Fibroblast of lung (primary cell): ENCODE results near the gene DCP1A. TPM values are rescaled to one million over a fixed set of nuclear protein-coding genes. Genes with fewer than 3 reads are reported as not detected.
A peak's percentile ranks its signal among the peaks of the same experiment; 100 is the strongest.
"Not testable (repeated sequence)": the region's sequence is repeated elsewhere in the genome, so short reads cannot be mapped to it uniquely, and the experiment has no call there.

ENCODE experiments used
- DNase-seq, 2 donors: peaks; one replicate each; pipeline versions ENCODE4 v3.0.0 to v3.0.0-alpha.2; 2010; ENCODE audit warnings: low read depth in 2 of 2
- H2AFZ ChIP-seq: 2 replicates; pipeline ENCODE4 v1.5.1; 2012; ENCODE audit warnings: low read length, control low read depth, inconsistent platforms
- H3K27ac ChIP-seq: 2 replicates; pipeline ENCODE4 v1.5.1; 2011; ENCODE audit warnings: low read length, control low read depth; ENCODE audit not compliant: insufficient read depth
- H3K27me3 ChIP-seq: 2 replicates; pipeline ENCODE4 v1.5.1; 2011; ENCODE audit warnings: mild to moderate bottlenecking, low read length; ENCODE audit not compliant: control insufficient read depth, insufficient read depth
- H3K36me3 ChIP-seq: 2 replicates; pipeline ENCODE4 v1.5.1; 2011; ENCODE audit warnings: low read length; ENCODE audit not compliant: control insufficient read depth, insufficient read depth
- H3K4me1 ChIP-seq: 2 replicates; pipeline ENCODE4 v1.5.1; 2011; ENCODE audit warnings: low read length; ENCODE audit not compliant: control insufficient read depth, insufficient read depth; ENCODE audit errors: extremely low read depth
- H3K4me2 ChIP-seq: 2 replicates; pipeline ENCODE4 v1.5.1; 2011; ENCODE audit warnings: low read length, control low read depth; ENCODE audit not compliant: insufficient read depth; ENCODE audit errors: extremely low read depth
- H3K4me3 ChIP-seq, 4 experiments: fragments of 200-600 bp in 1 of 4; sonication (generic) in 1 of 4; replicated peaks in 1 of 4; 2 replicates each; pipeline ENCODE4 v1.5.1; 2011 to 2016; ENCODE audit warnings: low read length in 4 of 4, low read depth in 3 of 4, mild to moderate bottlenecking in 3 of 4, control low read depth in 2 of 4, inconsistent platforms in 1 of 4, mixed read lengths in 1 of 4; ENCODE audit not compliant: insufficient read depth in 1 of 4; ENCODE audit errors: control extremely low read depth in 1 of 4
- H3K79me2 ChIP-seq: 2 replicates; pipeline ENCODE4 v1.5.1; 2012; ENCODE audit warnings: mild to moderate bottlenecking, low read length, inconsistent platforms; ENCODE audit not compliant: control insufficient read depth, insufficient read depth
- H3K9ac ChIP-seq: 2 replicates; pipeline ENCODE4 v1.5.1; 2011; ENCODE audit warnings: mild to moderate bottlenecking, low read length, control low read depth; ENCODE audit not compliant: insufficient read depth
- H3K9me3 ChIP-seq: 2 replicates; pipeline ENCODE4 v1.5.1; 2012; ENCODE audit warnings: low read depth, low read length; ENCODE audit not compliant: control insufficient read depth, insufficient read depth
- H4K20me1 ChIP-seq: 2 replicates; pipeline ENCODE4 v1.5.1; 2011; ENCODE audit warnings: low read length; ENCODE audit not compliant: control insufficient read depth, insufficient read depth; ENCODE audit errors: extremely low read depth
- EZH2 ChIP-seq: IDR thresholded peaks from 2 replicates; pipeline ENCODE4 v1.5.1; 2012; ENCODE audit warnings: low read length, control low read depth, mild to moderate bottlenecking; ENCODE audit errors: missing control alignments
- polyA plus RNA-seq, 2 donors: library from polyadenylated mRNA; depleted of rRNA in 1 of 2; stranded (reverse) in 1 of 2; unstranded in 1 of 2; fragments of >200 nt; gene quantifications; 2 replicates each; pipeline ENCODE4 v1.2.1, GENCODE V29; 2011 to 2012; ENCODE audit warnings: missing spikeins in 1 of 2
- total RNA-seq: library from RNA; depleted of rRNA; stranded (reverse); fragments of >200 nt; gene quantifications from 2 replicates; pipeline ENCODE4 v1.2.1, GENCODE V29; 2014
- TF ChIP-seq, protein P1 (sequence below), 2 donors: IDR thresholded peaks in 1 of 2; conservative IDR thresholded peaks in 1 of 2; 1 replicate in 1 of 2; 2 replicates in 1 of 2; pipeline ENCODE4 v1.5.1; 2011 to 2012; ENCODE audit warnings: low read length in 2 of 2, control low read depth in 1 of 2, inconsistent platforms in 1 of 2, low read depth in 1 of 2, mild to moderate bottlenecking in 1 of 2

The DCP1A gene
- total and polyA plus RNA-seq, 2 donors (not counting 1 experiment from before 2014, with no cell fraction given), result 17.2 to 24.2 TPM

DNA sequence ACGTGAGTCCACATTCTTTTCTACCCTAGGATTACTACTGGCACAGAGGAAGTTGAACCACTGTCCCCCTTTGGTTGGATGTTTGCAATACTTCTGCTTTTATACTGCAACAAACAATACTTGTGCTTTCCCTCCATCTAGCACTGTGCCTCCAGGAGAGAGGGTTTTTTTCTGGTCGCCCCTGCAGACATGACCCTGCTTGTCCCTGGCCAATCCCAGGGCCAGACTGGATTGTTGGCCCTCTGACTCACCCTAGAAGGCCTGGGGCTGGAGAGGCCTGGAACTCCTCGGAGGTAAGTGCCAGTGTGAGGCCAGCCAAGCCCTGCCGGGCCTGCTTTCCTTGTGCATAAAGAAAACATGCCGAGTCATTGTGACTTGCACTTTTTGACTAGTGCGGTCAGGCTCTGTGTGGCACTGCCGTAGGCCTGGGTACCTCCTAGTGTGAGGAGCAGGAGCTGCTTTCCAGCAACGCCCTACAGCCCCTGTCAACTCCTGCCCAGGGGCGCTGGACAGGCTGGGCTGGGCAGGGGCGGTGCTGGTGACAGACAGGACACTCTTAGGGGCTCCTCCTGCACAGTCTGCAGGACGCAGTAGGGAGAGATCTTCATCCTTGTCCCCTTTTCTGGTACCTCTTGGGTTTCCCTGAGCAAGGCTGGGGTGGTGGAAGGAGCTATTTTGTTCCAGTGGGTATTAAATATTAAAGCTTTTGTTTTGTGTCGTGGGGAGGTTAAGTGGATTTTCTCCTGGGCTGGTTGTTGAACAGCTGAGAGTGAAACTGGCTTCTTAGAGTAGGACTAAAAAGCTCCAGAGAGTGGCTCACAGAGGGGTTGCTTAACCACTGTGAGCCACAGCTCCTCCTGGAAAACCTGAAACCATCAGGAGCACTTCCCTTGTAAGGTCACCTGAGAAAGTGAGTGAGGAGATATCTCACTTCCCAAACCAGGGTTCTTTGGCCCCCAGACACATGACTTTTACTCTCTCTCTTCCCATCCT is 77.2 kb downstream of the DCP1A start:
- H3K4me1 ChIP-seq, result peaks cover 6% of the 10 kb centered on the region
- no peaks in the 10 kb centered on the region for H3K27me3 ChIP-seq
- H3K9me3 ChIP-seq, result no peaks in the 10 kb centered on the region
- H2AFZ ChIP-seq, result peak overlapping the region; percentile 25
- no peak overlapping the region for H3K9ac ChIP-seq
- no peak overlapping the region for H3K4me3 ChIP-seq
- H4K20me1 ChIP-seq, result no peaks in the 10 kb centered on the region
- H3K79me2 ChIP-seq, result no peaks in the 10 kb centered on the region
- H3K36me3 ChIP-seq, result no peaks in the 10 kb centered on the region
- no peak for TF ChIP-seq EZH2
- TF ChIP-seq, protein P1, sequence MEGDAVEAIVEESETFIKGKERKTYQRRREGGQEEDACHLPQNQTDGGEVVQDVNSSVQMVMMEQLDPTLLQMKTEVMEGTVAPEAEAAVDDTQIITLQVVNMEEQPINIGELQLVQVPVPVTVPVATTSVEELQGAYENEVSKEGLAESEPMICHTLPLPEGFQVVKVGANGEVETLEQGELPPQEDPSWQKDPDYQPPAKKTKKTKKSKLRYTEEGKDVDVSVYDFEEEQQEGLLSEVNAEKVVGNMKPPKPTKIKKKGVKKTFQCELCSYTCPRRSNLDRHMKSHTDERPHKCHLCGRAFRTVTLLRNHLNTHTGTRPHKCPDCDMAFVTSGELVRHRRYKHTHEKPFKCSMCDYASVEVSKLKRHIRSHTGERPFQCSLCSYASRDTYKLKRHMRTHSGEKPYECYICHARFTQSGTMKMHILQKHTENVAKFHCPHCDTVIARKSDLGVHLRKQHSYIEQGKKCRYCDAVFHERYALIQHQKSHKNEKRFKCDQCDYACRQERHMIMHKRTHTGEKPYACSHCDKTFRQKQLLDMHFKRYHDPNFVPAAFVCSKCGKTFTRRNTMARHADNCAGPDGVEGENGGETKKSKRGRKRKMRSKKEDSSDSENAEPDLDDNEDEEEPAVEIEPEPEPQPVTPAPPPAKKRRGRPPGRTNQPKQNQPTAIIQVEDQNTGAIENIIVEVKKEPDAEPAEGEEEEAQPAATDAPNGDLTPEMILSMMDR (conservative IDR thresholded peaks at IDR 0.05 in 1 of 2, IDR thresholded peaks at IDR 0.05 in 1 of 2; ENCODE audit: low read depth in 1 of 2, low read length in 2 of 2), result no peak
- DNase-seq, result peak; percentile 98
- H3K27ac ChIP-seq, result peak overlapping the region; percentile 80
- no peak overlapping the region for H3K4me2 ChIP-seq

DNA sequence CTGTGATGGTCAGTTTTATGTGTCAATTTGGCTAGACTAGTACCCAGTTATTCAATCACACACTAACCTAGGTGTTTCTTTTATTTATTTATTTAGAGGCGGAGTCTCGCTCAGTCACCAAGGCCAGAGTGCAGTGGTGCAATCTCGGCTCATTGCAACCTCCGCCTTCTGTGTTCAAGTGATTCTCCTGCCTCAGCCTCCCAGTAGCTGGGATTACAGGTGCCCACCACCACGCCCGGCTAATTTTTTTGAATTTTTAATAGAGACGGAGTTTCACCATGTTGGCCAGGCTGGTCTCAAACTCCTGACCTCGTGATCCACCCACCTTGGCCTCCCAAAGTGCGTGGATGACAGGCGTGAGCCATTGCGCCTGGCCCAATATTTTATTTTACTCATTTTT is 78.2 kb downstream of the DCP1A start:
- H3K27me3 ChIP-seq, H3K4me1 ChIP-seq, H3K79me2 ChIP-seq, H2AFZ ChIP-seq, H3K27ac ChIP-seq, DNase-seq, H3K9me3 ChIP-seq, H4K20me1 ChIP-seq, H3K9ac ChIP-seq, H3K36me3 ChIP-seq, H3K4me2 ChIP-seq, H3K4me3 ChIP-seq: not testable (repeated sequence)

DNA sequence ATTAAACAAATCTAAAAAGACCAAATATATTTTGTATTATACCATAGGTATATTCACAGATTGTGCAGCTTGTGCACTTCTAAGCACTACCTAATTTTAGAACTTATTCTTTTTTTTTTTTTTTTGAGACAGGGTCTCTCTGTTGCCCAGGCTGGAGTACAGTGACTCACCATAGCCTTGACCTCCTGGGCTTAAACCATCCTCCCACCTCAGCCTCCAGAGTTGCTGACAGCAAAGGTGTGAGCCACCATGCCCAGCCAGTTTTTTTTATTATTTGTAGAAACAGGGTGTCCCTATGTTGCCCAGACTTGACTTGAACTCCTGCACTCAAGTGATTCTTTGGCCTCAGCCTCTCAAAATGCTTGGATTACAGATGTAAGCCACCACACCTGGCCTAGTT is 79.6 kb downstream of the DCP1A start:
- Histone ChIP-seq H3K4me1 (peaks cover 6% of the 10 kb centered on the region), H4K20me1 (no peaks in the 10 kb centered on the region), H3K4me3 (no peak overlapping the region), H3K4me2 (no peak overlapping the region), H3K9me3 (no peaks in the 10 kb centered on the region), H3K27ac (no peak overlapping the region), H3K27me3 (no peaks in the 10 kb centered on the region), H3K36me3 (no peaks in the 10 kb centered on the region), H3K79me2 (no peaks in the 10 kb centered on the region), H3K9ac (no peak overlapping the region), H2AFZ (no peak overlapping the region)
- no peak for DNase-seq
- TF ChIP-seq, protein P1 (conservative IDR thresholded peaks at IDR 0.05 in 1 of 2, IDR thresholded peaks at IDR 0.05 in 1 of 2; ENCODE audit: low read depth in 1 of 2, low read length in 2 of 2), result no peak
- no peak for TF ChIP-seq EZH2
